WI38 (cell line): ENCODE results near the gene SLC4A1AP.
A peak's percentile ranks its signal among the peaks of the same experiment; 100 is the strongest.

ENCODE experiments used
- H3K4me3 ChIP-seq: 2 replicates; pipeline ENCODE4 v1.5.1; 2011; ENCODE audit warnings: low read depth, mild to moderate bottlenecking, control low read depth, low read length
- CTCF ChIP-seq: IDR thresholded peaks from 2 replicates; pipeline ENCODE4 v1.5.1; 2012; ENCODE audit warnings: low read depth, mild to moderate bottlenecking, control low read depth, low read length

SLC4A1AP gene

GRCh38 chr2:27710640-27711430, 47.1 kb downstream of the SLC4A1AP start:
- H3K4me3 ChIP-seq: no peak overlapping the region
- TF ChIP-seq CTCF: no peak

GRCh38 chr2:27711804-27712203, 48.1 kb downstream of the SLC4A1AP start:
- no peak for TF ChIP-seq CTCF
- no peak overlapping the region for H3K4me3 ChIP-seq

- no peak overlapping the region for H3K4me3 ChIP-seq
- TF ChIP-seq CTCF: no peak
Observed at GRCh38 chr2:27712522-27712921, 48.8 kb downstream of the SLC4A1AP start.

GRCh38 chr2:27713201-27713600, 49.5 kb downstream of the SLC4A1AP start:
- no peak overlapping the region for H3K4me3 ChIP-seq
- no peak for TF ChIP-seq CTCF

GRCh38 chr2:27714053-27714452, 50.4 kb downstream of the SLC4A1AP start:
- no peak overlapping the region for H3K4me3 ChIP-seq
- TF ChIP-seq CTCF: no peak

GRCh38 chr2:27714851-27715291, 51.2 kb downstream of the SLC4A1AP start:
- H3K4me3 ChIP-seq: peak overlapping the region; percentile 46
- no peak for TF ChIP-seq CTCF

- peak overlapping the region; percentile 46 for H3K4me3 ChIP-seq
Observed at GRCh38 chr2:27715318-27716210, 51.9 kb downstream of the SLC4A1AP start.

More at GRCh38 chr2:27715318-27716210, 51.9 kb downstream of the SLC4A1AP start:
- no peak for TF ChIP-seq CTCF
